A549 (cell line): ENCODE measurements around the gene KDM4D. TPM values are rescaled to one million over a fixed set of nuclear protein-coding genes. Genes with fewer than 3 reads are reported as not detected.

Experiments used
- ATAC-seq, 2 experiments: fragments of 200-7000 bp in 1 of 2; fragments of >200 bp in 1 of 2; cut with Nextera tagmentation in 1 of 2; cut with Tn5 transposase in 1 of 2; 3 replicates each; pipeline versions ENCODE4 v1.8.0 to v1.9.1; 2018 to 2020; ENCODE audit warnings: mild to moderate bottlenecking in 1 of 2, moderate library complexity in 1 of 2
- CTCF ChIA-PET: fragments of 300-600 bp; sonication (Branson Sonifier 250); formaldehyde crosslinking; extraction: SDS; loops from one replicate; lab custom pipeline; 2021; ENCODE audit warnings: antibody characterized with exemption, inconsistent platforms; lab: Yijun Ruan, JAX
- POLR2A ChIA-PET: fragments of 350-600 bp; formaldehyde crosslinking; extraction: SDS; loops from one replicate; lab custom pipeline; 2021; ENCODE audit warnings: antibody characterized with exemption, inconsistent platforms; lab: Yijun Ruan, JAX
- DNase-seq, 2 experiments: peaks; one replicate each; pipeline versions ENCODE4 v3.0.0 to v3.0.0-alpha.2; 2011 to 2016; ENCODE audit warnings: low read depth in 1 of 2, low spot score in 1 of 2
- FAIRE-seq: peaks from 2 replicates; lab custom pipeline; 2011; peaks lifted over from hg19 to GRCh38; lab: Jason Lieb, UNC
- H3K27ac ChIP-seq, 2 experiments: fragments of >200 bp; sonication (Bioruptor Twin); formaldehyde crosslinking; 3 replicates each; pipeline ENCODE4 v1.5.1; 2016 to 2017
- H3K4me1 ChIP-seq: fragments of >200 bp; sonication (Bioruptor Twin); formaldehyde crosslinking; 3 replicates; pipeline ENCODE4 v1.6.1; 2016
- H3K4me2 ChIP-seq: fragments of >200 bp; sonication (Bioruptor Twin); formaldehyde crosslinking; 3 replicates; pipeline ENCODE4 v1.6.1; 2016
- H3K4me3 ChIP-seq: fragments of >200 bp; sonication (Bioruptor Twin); formaldehyde crosslinking; 3 replicates; pipeline ENCODE4 v1.5.1; 2016
- H3K9me3 ChIP-seq: fragments of >200 bp; sonication (Bioruptor Twin); formaldehyde crosslinking; 3 replicates; pipeline ENCODE4 v1.6.1; 2016
- BHLHE40 ChIP-seq: IDR thresholded peaks from 2 replicates; pipeline ENCODE4 v1.6.1; 2012; ENCODE audit warnings: low read depth, low read length, inconsistent platforms
- EHF ChIP-seq: fragments of 250-450 bp; sonication (Bioruptor Pico); IDR thresholded peaks from 2 replicates; pipeline ENCODE4 v1.5.0; 2020; ENCODE audit warnings: mild to moderate bottlenecking
- EHMT2 ChIP-seq: fragments of 200-600 bp; sonication (generic); IDR thresholded peaks from 2 replicates; pipeline ENCODE4 v1.6.1; 2016; ENCODE audit warnings: antibody characterized with exemption, low read depth, mild to moderate bottlenecking, moderate library complexity
- ESRRA ChIP-seq: fragments of 150-350 bp; IDR thresholded peaks from 2 replicates; pipeline ENCODE4 v1.6.1; 2014; ENCODE audit warnings: mild to moderate bottlenecking, low read length, borderline replicate concordance
- FOXS1 ChIP-seq: fragments of 250-450 bp; sonication (Bioruptor Pico); IDR thresholded peaks from 2 replicates; pipeline ENCODE4 v1.5.0; 2020; ENCODE audit warnings: mild to moderate bottlenecking, moderate library complexity
- GATA3 ChIP-seq: IDR thresholded peaks from 2 replicates; pipeline ENCODE4 v1.6.1; 2012; ENCODE audit warnings: borderline replicate concordance
- HMGXB4 ChIP-seq: fragments of 250-450 bp; sonication (Bioruptor Pico); IDR thresholded peaks from 2 replicates; pipeline ENCODE4 v1.5.0; 2021; ENCODE audit warnings: mild to moderate bottlenecking, moderate library complexity, borderline replicate concordance
- JUN ChIP-seq, 2 experiments: fragments of >200 bp; sonication (Bioruptor Twin); formaldehyde crosslinking; IDR thresholded peaks; 2 replicates in 1 of 2; 3 replicates in 1 of 2; pipeline ENCODE4 v1.6.1; 2016 to 2017
- MAZ ChIP-seq: fragments of 150-350 bp; IDR thresholded peaks from 2 replicates; pipeline ENCODE4 v1.6.1; 2014; ENCODE audit warnings: antibody characterized with exemption, low read depth, low read length, borderline replicate concordance
- MYC ChIP-seq: IDR thresholded peaks from 2 replicates; pipeline ENCODE4 v1.6.1; 2012; ENCODE audit warnings: mild to moderate bottlenecking, inconsistent platforms, low read length, improper control_type of control experiment, borderline replicate concordance
- NFE2L2 ChIP-seq: fragments of 150-350 bp; conservative IDR thresholded peaks from 2 replicates; pipeline ENCODE4 v1.6.1; 2014; ENCODE audit warnings: low read length
- NPAS2 ChIP-seq: fragments of 250-450 bp; sonication (Bioruptor Pico); IDR thresholded peaks from 2 replicates; pipeline ENCODE4 v1.8.0; 2022; ENCODE audit warnings: mild to moderate bottlenecking, moderate library complexity, borderline replicate concordance
- POLR2AphosphoS2 ChIP-seq: conservative IDR thresholded peaks from 2 replicates; pipeline ENCODE4 v1.6.1; 2012; ENCODE audit warnings: low read length, improper control_type of control experiment, inconsistent platforms
- RARB ChIP-seq: fragments of 250-450 bp; sonication (Bioruptor Pico); IDR thresholded peaks from 2 replicates; pipeline ENCODE4 v1.8.0; 2021; ENCODE audit warnings: mild to moderate bottlenecking, moderate library complexity
- RCOR1 ChIP-seq: fragments of 150-350 bp; IDR thresholded peaks from 2 replicates; pipeline ENCODE4 v1.6.1; 2014; ENCODE audit warnings: antibody characterized with exemption, low read length, low read depth
- TFCP2L1 ChIP-seq: fragments of 250-450 bp; sonication (Bioruptor Pico); IDR thresholded peaks from 2 replicates; pipeline ENCODE4 v1.5.0; 2021; ENCODE audit warnings: mild to moderate bottlenecking
- USF2 ChIP-seq: fragments of 450-650 bp; IDR thresholded peaks from 2 replicates; pipeline ENCODE4 v1.6.1; 2014; ENCODE audit warnings: antibody characterized with exemption
- ZFP36 ChIP-seq: fragments of 450-650 bp; IDR thresholded peaks from 2 replicates; pipeline ENCODE4 v1.6.1; 2014; ENCODE audit warnings: borderline replicate concordance; ENCODE audit not compliant: partially characterized antibody
- ZNF302 ChIP-seq: fragments of 250-450 bp; sonication (Bioruptor Pico); IDR thresholded peaks from 2 replicates; pipeline ENCODE4 v1.9.0; 2021; ENCODE audit warnings: inconsistent platforms, mild to moderate bottlenecking, moderate library complexity
- WGBS: methylation state at CpG from one replicate; pipeline ENCODE4 v1.1.6; 2017; ENCODE audit errors: missing lambda C conversion rate; 5-methylcytosine and 5-hydroxymethylcytosine counted together
- polyA plus RNA-seq, 4 experiments: library from polyadenylated mRNA; depleted of rRNA in 3 of 4; stranded (reverse); fragments of >200 nt; fragmentation: RNase III in 1 of 4; extraction: RNeasy Plus Mini Kit Qiagen cat#74134 plus additional on column Dnase treatment in 1 of 4; gene quantifications; 2 replicates in 3 of 4; 3 replicates in 1 of 4; pipeline ENCODE4 v1.2.3, GENCODE V29; 2011 to 2017
- TF ChIP-seq, protein P1 (sequence below): fragments of 150-350 bp; IDR thresholded peaks from 2 replicates; pipeline ENCODE4 v1.6.1; 2014; ENCODE audit warnings: low read depth, mild to moderate bottlenecking, low read length
- TF ChIP-seq, protein P2 (sequence below): fragments of >200 bp; sonication (Bioruptor Twin); formaldehyde crosslinking; IDR thresholded peaks from 3 replicates; pipeline ENCODE4 v1.5.1; 2016

Gene KDM4D
- polyA plus RNA-seq, 2 of the 4 experiments (the other 2 are of a cell fraction), result 0.58 to 1.1 TPM

DNA sequence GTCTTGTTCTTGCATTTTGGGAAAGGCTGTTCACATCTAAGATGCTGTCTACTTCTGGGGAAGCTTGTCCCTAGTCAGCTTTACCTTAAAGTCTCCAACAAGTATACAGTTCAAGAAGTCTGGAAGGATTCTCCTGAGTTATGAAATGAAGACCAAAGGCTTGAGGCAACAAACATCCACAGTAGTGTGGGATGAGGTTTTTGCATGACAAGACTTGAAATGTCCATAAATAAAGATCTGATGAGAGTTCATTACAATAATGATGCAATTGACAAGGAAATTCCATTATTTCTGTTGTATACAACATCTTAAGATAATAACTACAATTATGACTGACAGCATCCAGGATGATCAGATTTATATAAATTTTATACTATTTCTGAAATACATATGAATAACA lies 30.2 kb downstream of the KDM4D start:
- CTCF ChIA-PET, result no interaction called here
- H3K4me2 ChIP-seq, result no peak overlapping the region
- POLR2A ChIA-PET, result no interaction called here

DNA sequence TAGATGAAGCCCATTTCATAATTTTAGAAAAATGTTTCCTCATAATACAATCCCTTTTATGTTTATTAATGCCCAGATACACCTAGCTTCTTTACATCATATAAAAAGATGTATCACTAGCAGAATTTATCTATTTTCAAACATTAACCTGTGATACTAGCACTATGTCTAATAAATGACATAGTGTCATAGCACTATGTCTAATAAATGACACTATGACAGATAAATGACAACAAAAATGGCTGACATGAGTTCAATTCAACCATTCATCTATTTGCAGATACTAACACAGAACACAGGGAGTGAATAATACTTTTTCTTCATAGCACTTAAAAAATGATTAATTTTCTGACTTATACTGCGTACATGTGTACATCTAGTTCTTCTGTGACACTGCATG lies 32.1 kb downstream of the KDM4D start:
- DNase-seq (no peak), FAIRE-seq (no peak), ATAC-seq (no peak)
- H3K4me3 ChIP-seq, result no peak overlapping the region
- H3K9me3 ChIP-seq, result no peaks in the 10 kb centered on the region
- 61% methylated on average over 1 of the region's 1 CpG for WGBS
- no peak overlapping the region for H3K27ac ChIP-seq
- no peaks in the 10 kb centered on the region for H3K4me1 ChIP-seq
- POLR2A ChIA-PET, result no interaction called here
- no peak for TF ChIP-seq JUN (IDR thresholded peaks at IDR 0.05)
- TF ChIP-seq GATA3, result no peak
- no peak for TF ChIP-seq TFCP2L1 (CRISPR knock-in tag)
- TF ChIP-seq NFE2L2, result no peak
- no peak for TF ChIP-seq MAZ
- CTCF ChIA-PET, result no interaction called here
- no peak overlapping the region for H3K4me2 ChIP-seq

More for the DNA sequence above, 30.2 kb downstream of the KDM4D start:
- TF ChIP-seq NPAS2 (CRISPR knock-in tag) (no peak), POLR2AphosphoS2 (no peak), GATA3 (no peak), BHLHE40 (no peak), MYC (no peak), TFCP2L1 (CRISPR knock-in tag) (no peak), ZFP36 (no peak), RCOR1 (no peak), USF2 (no peak), EHF (CRISPR knock-in tag) (no peak), RARB (CRISPR knock-in tag) (no peak), EHMT2 (no peak), ESRRA (no peak), FOXS1 (no peak), ZNF302 (no peak), HMGXB4 (CRISPR knock-in tag) (no peak)
- TF ChIP-seq, protein P1, sequence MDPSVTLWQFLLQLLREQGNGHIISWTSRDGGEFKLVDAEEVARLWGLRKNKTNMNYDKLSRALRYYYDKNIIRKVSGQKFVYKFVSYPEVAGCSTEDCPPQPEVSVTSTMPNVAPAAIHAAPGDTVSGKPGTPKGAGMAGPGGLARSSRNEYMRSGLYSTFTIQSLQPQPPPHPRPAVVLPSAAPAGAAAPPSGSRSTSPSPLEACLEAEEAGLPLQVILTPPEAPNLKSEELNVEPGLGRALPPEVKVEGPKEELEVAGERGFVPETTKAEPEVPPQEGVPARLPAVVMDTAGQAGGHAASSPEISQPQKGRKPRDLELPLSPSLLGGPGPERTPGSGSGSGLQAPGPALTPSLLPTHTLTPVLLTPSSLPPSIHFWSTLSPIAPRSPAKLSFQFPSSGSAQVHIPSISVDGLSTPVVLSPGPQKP, result no peak
- TF ChIP-seq, protein P2, sequence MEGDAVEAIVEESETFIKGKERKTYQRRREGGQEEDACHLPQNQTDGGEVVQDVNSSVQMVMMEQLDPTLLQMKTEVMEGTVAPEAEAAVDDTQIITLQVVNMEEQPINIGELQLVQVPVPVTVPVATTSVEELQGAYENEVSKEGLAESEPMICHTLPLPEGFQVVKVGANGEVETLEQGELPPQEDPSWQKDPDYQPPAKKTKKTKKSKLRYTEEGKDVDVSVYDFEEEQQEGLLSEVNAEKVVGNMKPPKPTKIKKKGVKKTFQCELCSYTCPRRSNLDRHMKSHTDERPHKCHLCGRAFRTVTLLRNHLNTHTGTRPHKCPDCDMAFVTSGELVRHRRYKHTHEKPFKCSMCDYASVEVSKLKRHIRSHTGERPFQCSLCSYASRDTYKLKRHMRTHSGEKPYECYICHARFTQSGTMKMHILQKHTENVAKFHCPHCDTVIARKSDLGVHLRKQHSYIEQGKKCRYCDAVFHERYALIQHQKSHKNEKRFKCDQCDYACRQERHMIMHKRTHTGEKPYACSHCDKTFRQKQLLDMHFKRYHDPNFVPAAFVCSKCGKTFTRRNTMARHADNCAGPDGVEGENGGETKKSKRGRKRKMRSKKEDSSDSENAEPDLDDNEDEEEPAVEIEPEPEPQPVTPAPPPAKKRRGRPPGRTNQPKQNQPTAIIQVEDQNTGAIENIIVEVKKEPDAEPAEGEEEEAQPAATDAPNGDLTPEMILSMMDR, result no peak
- H3K4me1 ChIP-seq, result no peaks in the 10 kb centered on the region
- H3K27ac ChIP-seq, result no peak overlapping the region
- ATAC-seq (no peak), DNase-seq (no peak), FAIRE-seq (no peak)
- no peaks in the 10 kb centered on the region for H3K9me3 ChIP-seq
- no peak overlapping the region for H3K4me3 ChIP-seq
